MM.1S (cell line): ENCODE data around the gene CNTROB.

Experiments
- DNase-seq: peaks from one replicate; pipeline ENCODE4 v3.0.0-alpha.2; 2015
- H2AFZ ChIP-seq: fragments of 300-600 bp; sonication (generic); 2 replicates; pipeline ENCODE4 v1.6.0; 2016; ENCODE audit warnings: antibody characterized with exemption, low read length
- H3F3A ChIP-seq: fragments of 300-600 bp; sonication (generic); 2 replicates; pipeline ENCODE4 v1.6.1; 2016; ENCODE audit warnings: mild to moderate bottlenecking, antibody characterized with exemption, low read length, moderate library complexity, mixed read lengths; ENCODE audit not compliant: insufficient read depth
- H3K27ac ChIP-seq: fragments of 300-600 bp; sonication (generic); 2 replicates; pipeline ENCODE4 v1.5.1; 2016; ENCODE audit warnings: mild to moderate bottlenecking, low read length
- H3K27me3 ChIP-seq: fragments of 300-600 bp; sonication (generic); replicated peaks from 2 replicates; pipeline ENCODE4 v1.6.0; 2016; ENCODE audit warnings: low read length; ENCODE audit not compliant: insufficient read depth
- H3K36me3 ChIP-seq: fragments of 300-600 bp; sonication (generic); replicated peaks from 2 replicates; pipeline ENCODE4 v1.6.1; 2016; ENCODE audit warnings: mild to moderate bottlenecking, low read length, mixed read lengths; ENCODE audit not compliant: insufficient read depth
- H3K4me1 ChIP-seq: fragments of 300-600 bp; sonication (generic); 2 replicates; pipeline ENCODE4 v1.6.1; 2016; ENCODE audit warnings: low read length, mixed read lengths
- H3K4me2 ChIP-seq: fragments of 300-600 bp; sonication (generic); 2 replicates; pipeline ENCODE4 v1.6.0; 2016; ENCODE audit warnings: low read depth, low read length
- H3K4me3 ChIP-seq: fragments of 300-600 bp; sonication (generic); 2 replicates; pipeline ENCODE4 v1.5.1; 2016; ENCODE audit warnings: low read length, mixed read lengths
- H3K79me2 ChIP-seq: fragments of 300-600 bp; sonication (generic); 2 replicates; pipeline ENCODE4 v1.6.1; 2016; ENCODE audit warnings: mixed run types, low read length, mixed read lengths
- H3K9ac ChIP-seq: fragments of 300-600 bp; sonication (generic); 2 replicates; pipeline ENCODE4 v1.6.1; 2016; ENCODE audit warnings: low read length, mixed read lengths
- H3K9me2 ChIP-seq: fragments of 300-600 bp; sonication (generic); replicated peaks from 2 replicates; pipeline ENCODE4 v1.6.1; 2016; ENCODE audit warnings: mild to moderate bottlenecking, low read length, mixed read lengths; ENCODE audit not compliant: insufficient read depth
- H3K9me3 ChIP-seq: fragments of 300-600 bp; sonication (generic); replicated peaks from 2 replicates; pipeline ENCODE4 v1.6.1; 2016; ENCODE audit warnings: mild to moderate bottlenecking, low read length, mixed read lengths; ENCODE audit not compliant: insufficient read depth
- H4K20me1 ChIP-seq: fragments of 300-600 bp; sonication (generic); 2 replicates; pipeline ENCODE4 v1.6.1; 2016; ENCODE audit warnings: mild to moderate bottlenecking, low read length, moderate library complexity, mixed read lengths; ENCODE audit not compliant: insufficient read depth
- EZH2 ChIP-seq: fragments of 300-600 bp; sonication (generic); optimal IDR thresholded peaks from 2 replicates; pipeline ENCODE3; 2017; ENCODE audit warnings: low read depth, mild to moderate bottlenecking, antibody characterized with exemption, low read length, mixed read lengths
- EZH2phosphoT487 ChIP-seq: fragments of 300-600 bp; sonication (generic); IDR thresholded peaks from 2 replicates; pipeline ENCODE4 v1.6.1; 2018; ENCODE audit warnings: antibody characterized with exemption, low read length
- TF ChIP-seq, protein P1 (sequence below): fragments of 300-600 bp; sonication (generic); IDR thresholded peaks from 2 replicates; pipeline ENCODE4 v1.5.1; 2016; ENCODE audit warnings: antibody characterized with exemption, low read length, mixed read lengths

The CNTROB gene

DNA sequence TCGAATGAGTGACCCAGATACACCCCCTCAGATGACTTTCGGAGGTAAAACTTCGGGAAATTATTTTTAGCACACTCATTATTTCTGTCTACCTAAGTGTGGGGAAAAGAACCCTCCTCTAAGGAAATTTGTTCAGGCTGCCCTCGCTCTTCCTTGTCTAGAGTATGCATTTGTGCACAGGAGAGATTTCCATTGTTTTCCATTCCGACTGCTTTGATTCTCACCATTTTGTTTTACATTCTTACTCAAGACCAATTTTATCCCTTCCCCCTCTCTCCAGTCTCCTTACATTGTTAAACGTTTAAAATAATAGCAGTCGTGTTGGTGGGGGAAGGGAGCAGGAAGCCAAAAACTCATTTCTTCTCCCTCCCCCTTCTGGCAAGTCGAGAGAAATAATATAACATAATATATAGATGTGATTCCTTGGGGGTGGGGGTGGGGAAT, 44.9 kb upstream of the CNTROB start:
- no peaks in the 10 kb centered on the region for H3K9me2 ChIP-seq
- H3K4me1 ChIP-seq: peaks cover 16% of the 10 kb centered on the region
- H3K9ac ChIP-seq: no peak overlapping the region; the same call in 1 of the 2 replicates
- no peaks in the 10 kb centered on the region for H4K20me1 ChIP-seq
- H2AFZ ChIP-seq: peak overlapping the region; percentile 73; the same call in 1 of the 2 replicates
- peak overlapping the region; percentile 68 for H3K4me3 ChIP-seq
- DNase-seq: no peak
- H3K36me3 ChIP-seq: no peaks in the 10 kb centered on the region
- H3F3A ChIP-seq: peaks cover 4% of the 10 kb centered on the region; the same call in 1 of the 2 replicates
- no peaks in the 10 kb centered on the region for H3K79me2 ChIP-seq
- peak overlapping the region; percentile 94 for H3K4me2 ChIP-seq
- no peak overlapping the region for H3K27ac ChIP-seq
- no peaks in the 10 kb centered on the region for H3K9me3 ChIP-seq
- H3K27me3 ChIP-seq: peaks cover 76% of the 10 kb centered on the region
- TF ChIP-seq EZH2: no peak
- TF ChIP-seq, protein P1, sequence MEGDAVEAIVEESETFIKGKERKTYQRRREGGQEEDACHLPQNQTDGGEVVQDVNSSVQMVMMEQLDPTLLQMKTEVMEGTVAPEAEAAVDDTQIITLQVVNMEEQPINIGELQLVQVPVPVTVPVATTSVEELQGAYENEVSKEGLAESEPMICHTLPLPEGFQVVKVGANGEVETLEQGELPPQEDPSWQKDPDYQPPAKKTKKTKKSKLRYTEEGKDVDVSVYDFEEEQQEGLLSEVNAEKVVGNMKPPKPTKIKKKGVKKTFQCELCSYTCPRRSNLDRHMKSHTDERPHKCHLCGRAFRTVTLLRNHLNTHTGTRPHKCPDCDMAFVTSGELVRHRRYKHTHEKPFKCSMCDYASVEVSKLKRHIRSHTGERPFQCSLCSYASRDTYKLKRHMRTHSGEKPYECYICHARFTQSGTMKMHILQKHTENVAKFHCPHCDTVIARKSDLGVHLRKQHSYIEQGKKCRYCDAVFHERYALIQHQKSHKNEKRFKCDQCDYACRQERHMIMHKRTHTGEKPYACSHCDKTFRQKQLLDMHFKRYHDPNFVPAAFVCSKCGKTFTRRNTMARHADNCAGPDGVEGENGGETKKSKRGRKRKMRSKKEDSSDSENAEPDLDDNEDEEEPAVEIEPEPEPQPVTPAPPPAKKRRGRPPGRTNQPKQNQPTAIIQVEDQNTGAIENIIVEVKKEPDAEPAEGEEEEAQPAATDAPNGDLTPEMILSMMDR: no peak
- TF ChIP-seq EZH2phosphoT487: no peak

DNA sequence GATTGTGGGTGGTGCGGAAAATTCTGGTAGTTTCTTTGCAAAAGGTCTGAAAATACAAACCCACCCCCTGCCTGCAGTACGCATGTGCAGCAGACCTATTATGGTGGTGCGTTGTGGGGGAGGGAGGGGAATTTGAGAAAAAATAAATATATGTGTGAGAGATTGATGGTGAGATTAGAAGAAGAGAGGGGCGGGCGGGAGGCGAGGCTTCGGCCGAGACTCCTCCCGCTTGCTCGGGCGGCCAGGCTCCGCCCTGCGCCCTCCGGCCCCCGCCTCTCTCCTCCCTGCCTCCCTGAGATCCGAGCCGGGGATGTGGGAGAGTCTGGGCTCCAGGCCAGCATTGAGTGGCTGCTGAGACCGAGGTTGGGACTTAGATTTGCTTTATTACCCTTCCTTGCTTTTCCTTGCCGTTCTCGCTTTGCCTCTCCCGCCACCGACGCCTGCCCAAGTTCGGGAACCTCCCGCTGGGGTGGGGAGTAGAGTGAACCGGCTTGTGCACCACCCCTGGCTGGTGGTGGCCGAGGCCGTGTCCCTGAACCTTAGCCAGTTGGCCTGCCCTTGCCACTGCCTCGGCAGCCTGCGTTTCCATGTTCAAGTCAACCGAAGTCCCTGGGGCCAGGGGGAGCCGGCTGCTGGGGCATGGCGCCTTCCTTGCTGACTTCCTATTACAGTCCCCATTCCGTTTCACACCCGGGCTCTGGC, 44.4 kb upstream of the CNTROB start:
- no peaks in the 10 kb centered on the region for H3K79me2 ChIP-seq
- peaks cover 16% of the 10 kb centered on the region for H3K4me1 ChIP-seq
- peaks cover 74% of the 10 kb centered on the region for H3K27me3 ChIP-seq
- peak; percentile 25 for DNase-seq
- no peaks in the 10 kb centered on the region for H3K9me3 ChIP-seq
- TF ChIP-seq, protein P1: no peak
- TF ChIP-seq EZH2 (no peak), EZH2phosphoT487 (no peak)
- H3K27ac ChIP-seq: no peak overlapping the region
- H4K20me1 ChIP-seq: no peaks in the 10 kb centered on the region
- H3K9ac ChIP-seq: no peak overlapping the region
- H3K36me3 ChIP-seq: no peaks in the 10 kb centered on the region
- H2AFZ ChIP-seq: peak overlapping the region; percentile 73
- no peaks in the 10 kb centered on the region for H3K9me2 ChIP-seq
- H3F3A ChIP-seq: peaks cover 4% of the 10 kb centered on the region; the same call in 1 of the 2 replicates
- H3K4me2 ChIP-seq: peak overlapping the region; percentile 94
- peak overlapping the region; percentile 68 for H3K4me3 ChIP-seq

DNA sequence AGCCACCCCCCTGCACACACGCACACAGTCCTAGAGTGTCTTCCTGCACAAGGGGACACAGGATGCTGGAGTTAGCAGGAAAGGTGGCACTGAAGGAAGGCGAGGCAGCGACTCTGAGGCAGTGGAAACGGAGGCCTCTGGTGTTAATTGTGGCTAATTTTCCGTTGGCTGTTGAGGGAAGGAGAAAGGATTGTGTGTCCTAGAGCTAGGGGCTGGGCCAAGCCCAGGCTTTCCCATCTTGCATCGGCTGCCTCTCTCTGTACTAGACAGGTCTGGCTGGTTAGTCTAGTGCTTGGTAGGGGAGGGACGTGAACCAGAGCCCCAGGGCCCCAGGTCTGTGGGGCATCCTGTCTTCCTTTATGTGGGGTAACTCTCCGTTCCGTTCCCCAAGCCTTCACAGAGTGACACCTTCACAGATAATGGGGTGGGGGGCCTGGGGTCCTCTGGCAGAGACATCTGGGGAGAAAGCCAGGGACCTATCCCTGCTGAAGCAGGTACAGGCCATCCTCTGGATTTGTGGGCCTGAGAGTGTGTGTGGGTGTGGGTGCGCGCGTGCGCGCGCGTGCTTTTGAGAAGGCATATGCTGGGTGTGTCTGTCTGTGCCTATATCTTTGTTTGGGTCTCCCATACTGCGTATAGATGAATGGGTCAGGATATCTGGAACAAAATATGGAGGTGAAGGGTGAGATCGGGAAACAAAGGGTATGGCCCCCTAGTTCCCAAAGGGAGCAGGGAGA, 43.7 kb upstream of the CNTROB start, which contains the start of gene CHD3:
CHD3 (plus strand) TSS at position 606 of the 737 bp plus-strand sequence. CDS start 212 bp downstream, outside the sequence.
- Histone ChIP-seq H2AFZ (peak within 1 kb of the TSS; percentile 73), H3K27me3 (peaks cover 67% of the 10 kb centered on the region), H3K9me2 (no peaks in the 10 kb centered on the region), H3K9ac (no peak within 1 kb of the TSS), H4K20me1 (no peaks in the 10 kb centered on the region), H3K27ac (no peak within 1 kb of the TSS), H3K79me2 (no peaks in the 10 kb centered on the region), H3K9me3 (no peaks in the 10 kb centered on the region), H3K4me3 (peak within 1 kb of the TSS; percentile 68), H3K4me2 (peak within 1 kb of the TSS; percentile 94), H3F3A (peaks cover 4% of the 10 kb centered on the region; the same call in 1 of the 2 replicates), H3K36me3 (no peaks in the 10 kb centered on the region), H3K4me1 (peaks cover 16% of the 10 kb centered on the region)
- TF ChIP-seq EZH2: no peak
- TF ChIP-seq, protein P1: no peak
- TF ChIP-seq EZH2phosphoT487: no peak
- no peak for DNase-seq
